Stimulated activated naive CD8-positive, alpha-beta T cell treated with anti-CD3 and anti-CD28 coated beads, Interleukin-15, Interleukin-2, amounts not matched to agents 100 ng/mL and 50 ng/mL, for 24 hours (primary cell): ENCODE data around the gene JADE3.
A peak's percentile ranks its signal among the peaks of the same experiment; 100 is the strongest.

Experiments
- H3K27ac Mint-ChIP-seq: one replicate; pipeline ENCODE4 v1.8.0; 2021; ENCODE audit warnings: mild to moderate bottlenecking, mixed read lengths
- H3K27me3 Mint-ChIP-seq: one replicate; pipeline ENCODE4 v1.8.0; 2021; ENCODE audit warnings: mixed read lengths
- H3K36me3 Mint-ChIP-seq: one replicate; pipeline ENCODE4 v1.8.0; 2021; ENCODE audit warnings: low read depth, mixed read lengths
- H3K4me1 Mint-ChIP-seq: one replicate; pipeline ENCODE4 v1.8.0; 2021; ENCODE audit warnings: low read depth, mixed read lengths
- H3K4me3 Mint-ChIP-seq: one replicate; pipeline ENCODE4 v1.8.0; 2021; ENCODE audit warnings: mild to moderate bottlenecking, mixed read lengths
- H3K9me3 Mint-ChIP-seq: one replicate; pipeline ENCODE4 v1.8.0; 2021; ENCODE audit warnings: mixed read lengths

The JADE3 gene

GRCh38 chrX:46912098-46912602, at the start of gene JADE3:
Gene JADE3, plus strand, starts transcription at chrX:46912421. Its CDS starts 72,474 bp downstream, at chrX:46984895.
- Mint-ChIP-seq H3K27ac (no peak within 1 kb of the TSS), H3K9me3 (no peaks in the 10 kb centered on the region), H3K27me3 (peaks cover 44% of the 10 kb centered on the region), H3K4me1 (peaks cover 12% of the 10 kb centered on the region), H3K36me3 (no peaks in the 10 kb centered on the region), H3K4me3 (peak within 1 kb of the TSS; percentile 80)

- H3K4me1 Mint-ChIP-seq: no peaks in the 10 kb centered on the region
- no peaks in the 10 kb centered on the region for H3K9me3 Mint-ChIP-seq
- no peaks in the 10 kb centered on the region for H3K27me3 Mint-ChIP-seq
- H3K27ac Mint-ChIP-seq: no peak overlapping the region
- peaks cover 22% of the 10 kb centered on the region for H3K36me3 Mint-ChIP-seq
- H3K4me3 Mint-ChIP-seq: no peak overlapping the region
Measured at GRCh38 chrX:46863072-46863471, 49.1 kb upstream of the JADE3 start.

- Mint-ChIP-seq H3K36me3 (peaks cover 22% of the 10 kb centered on the region), H3K27me3 (no peaks in the 10 kb centered on the region), H3K4me3 (no peak overlapping the region), H3K27ac (no peak overlapping the region), H3K4me1 (no peaks in the 10 kb centered on the region), H3K9me3 (no peaks in the 10 kb centered on the region)
Measured at GRCh38 chrX:46864606-46865005, 47.6 kb upstream of the JADE3 start.

- H3K27me3 Mint-ChIP-seq: no peaks in the 10 kb centered on the region
- H3K27ac Mint-ChIP-seq: no peak overlapping the region
- H3K4me1 Mint-ChIP-seq: no peaks in the 10 kb centered on the region
- no peaks in the 10 kb centered on the region for H3K9me3 Mint-ChIP-seq
- peaks cover 18% of the 10 kb centered on the region for H3K36me3 Mint-ChIP-seq
- H3K4me3 Mint-ChIP-seq: no peak overlapping the region
Measured at GRCh38 chrX:46865281-46865680, 46.9 kb upstream of the JADE3 start.

- H3K27ac Mint-ChIP-seq: no peak overlapping the region
- no peaks in the 10 kb centered on the region for H3K9me3 Mint-ChIP-seq
- H3K36me3 Mint-ChIP-seq: peaks cover 15% of the 10 kb centered on the region
- H3K4me3 Mint-ChIP-seq: no peak overlapping the region
- no peaks in the 10 kb centered on the region for H3K27me3 Mint-ChIP-seq
- no peaks in the 10 kb centered on the region for H3K4me1 Mint-ChIP-seq
Measured at GRCh38 chrX:46866726-46867125, 45.5 kb upstream of the JADE3 start.

- Mint-ChIP-seq H3K36me3 (no peaks in the 10 kb centered on the region), H3K27me3 (no peaks in the 10 kb centered on the region), H3K27ac (no peak overlapping the region)
Measured at GRCh38 chrX:46873746-46874145, 38.5 kb upstream of the JADE3 start.

GRCh38 chrX:46876901-46877300, 35.3 kb upstream of the JADE3 start:
- no peaks in the 10 kb centered on the region for H3K4me1 Mint-ChIP-seq
- no peaks in the 10 kb centered on the region for H3K9me3 Mint-ChIP-seq
- H3K27me3 Mint-ChIP-seq: no peaks in the 10 kb centered on the region
- no peak overlapping the region for H3K4me3 Mint-ChIP-seq
- H3K27ac Mint-ChIP-seq: no peak overlapping the region
- no peaks in the 10 kb centered on the region for H3K36me3 Mint-ChIP-seq

More at GRCh38 chrX:46873746-46874145, 38.5 kb upstream of the JADE3 start:
- no peaks in the 10 kb centered on the region for H3K9me3 Mint-ChIP-seq
- no peak overlapping the region for H3K4me3 Mint-ChIP-seq
- no peaks in the 10 kb centered on the region for H3K4me1 Mint-ChIP-seq

GRCh38 chrX:46882266-46882665, 30.0 kb upstream of the JADE3 start:
- Mint-ChIP-seq H3K27ac (no peak overlapping the region), H3K36me3 (no peaks in the 10 kb centered on the region), H3K9me3 (no peaks in the 10 kb centered on the region), H3K4me3 (no peak overlapping the region), H3K27me3 (no peaks in the 10 kb centered on the region), H3K4me1 (no peaks in the 10 kb centered on the region)

GRCh38 chrX:46884799-46885198, 27.4 kb upstream of the JADE3 start:
- Mint-ChIP-seq H3K4me1 (no peaks in the 10 kb centered on the region), H3K27me3 (no peaks in the 10 kb centered on the region), H3K9me3 (no peaks in the 10 kb centered on the region), H3K27ac (no peak overlapping the region), H3K36me3 (no peaks in the 10 kb centered on the region), H3K4me3 (no peak overlapping the region)

- Mint-ChIP-seq H3K4me3 (no peak overlapping the region), H3K27me3 (peaks cover 4% of the 10 kb centered on the region), H3K9me3 (no peaks in the 10 kb centered on the region), H3K27ac (no peak overlapping the region), H3K4me1 (no peaks in the 10 kb centered on the region), H3K36me3 (no peaks in the 10 kb centered on the region)
Measured at GRCh38 chrX:46898207-46898606, 14.0 kb upstream of the JADE3 start.

- peak overlapping the region; percentile 52 for H3K4me3 Mint-ChIP-seq
- no peaks in the 10 kb centered on the region for H3K9me3 Mint-ChIP-seq
- peaks cover 9% of the 10 kb centered on the region for H3K27me3 Mint-ChIP-seq
- H3K36me3 Mint-ChIP-seq: no peaks in the 10 kb centered on the region
- H3K4me1 Mint-ChIP-seq: no peaks in the 10 kb centered on the region
- H3K27ac Mint-ChIP-seq: no peak overlapping the region
Measured at GRCh38 chrX:46903458-46904242, 8.6 kb upstream of the JADE3 start.

- Mint-ChIP-seq H3K27ac (no peak overlapping the region), H3K4me3 (no peak overlapping the region), H3K27me3 (peaks cover 17% of the 10 kb centered on the region), H3K9me3 (no peaks in the 10 kb centered on the region), H3K36me3 (no peaks in the 10 kb centered on the region), H3K4me1 (no peaks in the 10 kb centered on the region)
Measured at GRCh38 chrX:46904626-46905025, 7.6 kb upstream of the JADE3 start.

- peaks cover 37% of the 10 kb centered on the region for H3K27me3 Mint-ChIP-seq
- no peaks in the 10 kb centered on the region for H3K9me3 Mint-ChIP-seq
- H3K4me3 Mint-ChIP-seq: no peak overlapping the region
- H3K27ac Mint-ChIP-seq: no peak overlapping the region
- no peaks in the 10 kb centered on the region for H3K36me3 Mint-ChIP-seq
- peaks cover 12% of the 10 kb centered on the region for H3K4me1 Mint-ChIP-seq
Measured at GRCh38 chrX:46910415-46910814, 1.8 kb upstream of the JADE3 start.

- no peak overlapping the region for H3K27ac Mint-ChIP-seq
- no peaks in the 10 kb centered on the region for H3K36me3 Mint-ChIP-seq
- peaks cover 12% of the 10 kb centered on the region for H3K4me1 Mint-ChIP-seq
- no peaks in the 10 kb centered on the region for H3K9me3 Mint-ChIP-seq
- H3K27me3 Mint-ChIP-seq: peaks cover 48% of the 10 kb centered on the region
- H3K4me3 Mint-ChIP-seq: peak overlapping the region; percentile 80
Measured at GRCh38 chrX:46912603-46913491, 626 bp downstream of the JADE3 start.

GRCh38 chrX:46913667-46914066, 1.4 kb downstream of the JADE3 start:
- Mint-ChIP-seq H3K4me1 (peaks cover 12% of the 10 kb centered on the region), H3K27me3 (peaks cover 43% of the 10 kb centered on the region), H3K27ac (no peak overlapping the region), H3K4me3 (peak overlapping the region; percentile 80), H3K9me3 (no peaks in the 10 kb centered on the region), H3K36me3 (no peaks in the 10 kb centered on the region)
